ENCODE results near the gene SUMO2. TPM values are rescaled to one million over a fixed set of nuclear protein-coding genes. Genes with fewer than 3 reads are reported as not detected.

SUMO2 gene
- total RNA-seq, 1 donor: 92.6 TPM

- no peak for TF ChIP-seq CTCF (IDR thresholded peaks at IDR 0.05; ENCODE audit: extremely low read depth, low read depth, low read length)
- no peak overlapping the region for H3K4me2 ChIP-seq (ENCODE audit: insufficient read depth, low read length)
- peaks cover 56% of the 10 kb centered on the region for H3K36me3 ChIP-seq (ENCODE audit: insufficient read depth, low read length)
- H3K4me1 ChIP-seq (ENCODE audit: insufficient read depth, low read length): peaks cover 7% of the 10 kb centered on the region
- no peak for DNase-seq (ENCODE audit: insufficient read length, low spot score, missing footprints)
- H3K27me3 ChIP-seq (ENCODE audit: insufficient read depth, low read length): no peaks in the 10 kb centered on the region
- H3K79me2 ChIP-seq (ENCODE audit: insufficient read depth, low read length): peaks cover 60% of the 10 kb centered on the region
- H2AFZ ChIP-seq (ENCODE audit: low read length): no peak overlapping the region
- H3K4me3 ChIP-seq (ENCODE audit: insufficient read depth, low read length): no peak overlapping the region
- no peaks in the 10 kb centered on the region for H3K9me3 ChIP-seq (ENCODE audit: low read depth, low read length)
- no peak overlapping the region for H3K27ac ChIP-seq (ENCODE audit: low read depth, low read length)
- peaks cover 7% of the 10 kb centered on the region for H4K20me1 ChIP-seq (ENCODE audit: insufficient read depth, low read length)
Measured at GRCh38 chr17:75147878-75148546, 34.7 kb downstream of the SUMO2 start.

DNA sequence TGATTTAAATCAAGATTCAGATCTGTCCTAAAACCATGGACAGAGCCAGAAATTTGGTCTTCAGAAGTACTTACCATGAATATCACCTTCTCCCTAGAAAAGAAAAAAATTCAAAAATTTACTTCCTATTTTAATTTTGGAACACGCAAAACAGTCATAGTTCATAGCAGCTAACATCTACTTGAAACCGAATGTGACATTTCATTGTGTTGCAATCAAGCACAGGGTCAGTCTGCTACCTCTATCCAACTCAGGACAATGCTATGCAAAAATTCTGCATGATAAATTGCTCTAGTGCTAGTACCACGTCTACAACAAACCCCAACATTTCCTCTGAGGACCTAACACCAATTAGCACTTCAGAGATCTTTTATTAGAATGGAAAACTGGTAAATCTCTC is 36.2 kb downstream of the SUMO2 start:
- Histone ChIP-seq H3K27ac (ENCODE audit: low read depth, low read length) (peak overlapping the region; percentile 29), H2AFZ (ENCODE audit: low read length) (no peak overlapping the region), H3K4me1 (ENCODE audit: insufficient read depth, low read length) (no peaks in the 10 kb centered on the region), H3K9me3 (ENCODE audit: low read depth, low read length) (no peaks in the 10 kb centered on the region), H3K36me3 (ENCODE audit: insufficient read depth, low read length) (peaks cover 62% of the 10 kb centered on the region), H3K27me3 (ENCODE audit: insufficient read depth, low read length) (no peaks in the 10 kb centered on the region), H3K79me2 (ENCODE audit: insufficient read depth, low read length) (peaks cover 45% of the 10 kb centered on the region), H3K4me3 (ENCODE audit: insufficient read depth, low read length) (no peak overlapping the region), H3K4me2 (ENCODE audit: insufficient read depth, low read length) (no peak overlapping the region), H4K20me1 (ENCODE audit: insufficient read depth, low read length) (peaks cover 4% of the 10 kb centered on the region)
- DNase-seq (ENCODE audit: insufficient read length, low spot score, missing footprints): no peak
- TF ChIP-seq CTCF (IDR thresholded peaks at IDR 0.05; ENCODE audit: extremely low read depth, low read depth, low read length): no peak

- Histone ChIP-seq H3K4me3 (ENCODE audit: insufficient read depth, low read length) (no peak overlapping the region), H2AFZ (ENCODE audit: low read length) (no peak overlapping the region), H3K4me2 (ENCODE audit: insufficient read depth, low read length) (no peak overlapping the region), H3K27me3 (ENCODE audit: insufficient read depth, low read length) (no peaks in the 10 kb centered on the region), H4K20me1 (ENCODE audit: insufficient read depth, low read length) (peaks cover 3% of the 10 kb centered on the region), H3K79me2 (ENCODE audit: insufficient read depth, low read length) (peaks cover 29% of the 10 kb centered on the region), H3K27ac (ENCODE audit: low read depth, low read length) (no peak overlapping the region), H3K36me3 (ENCODE audit: insufficient read depth, low read length) (peaks cover 76% of the 10 kb centered on the region), H3K4me1 (ENCODE audit: insufficient read depth, low read length) (no peaks in the 10 kb centered on the region), H3K9me3 (ENCODE audit: low read depth, low read length) (no peaks in the 10 kb centered on the region)
- no peak for TF ChIP-seq CTCF (IDR thresholded peaks at IDR 0.05; ENCODE audit: extremely low read depth, low read depth, low read length)
- peak; percentile 36 for DNase-seq (ENCODE audit: insufficient read length, low spot score, missing footprints)
Measured at GRCh38 chr17:75144816-75145512, 37.8 kb downstream of the SUMO2 start.

GRCh38 chr17:75142236-75142971 is 40.4 kb downstream of the SUMO2 start:
- no peaks in the 10 kb centered on the region for H3K27me3 ChIP-seq (ENCODE audit: insufficient read depth, low read length)
- H2AFZ ChIP-seq (ENCODE audit: low read length): no peak overlapping the region
- H3K4me1 ChIP-seq (ENCODE audit: insufficient read depth, low read length): no peaks in the 10 kb centered on the region
- no peaks in the 10 kb centered on the region for H3K9me3 ChIP-seq (ENCODE audit: low read depth, low read length)
- no peaks in the 10 kb centered on the region for H4K20me1 ChIP-seq (ENCODE audit: insufficient read depth, low read length)
- H3K36me3 ChIP-seq (ENCODE audit: insufficient read depth, low read length): peaks cover 74% of the 10 kb centered on the region
- no peak for TF ChIP-seq CTCF (IDR thresholded peaks at IDR 0.05; ENCODE audit: extremely low read depth, low read depth, low read length)
- no peak overlapping the region for H3K27ac ChIP-seq (ENCODE audit: low read depth, low read length)
- H3K79me2 ChIP-seq (ENCODE audit: insufficient read depth, low read length): peaks cover 7% of the 10 kb centered on the region
- H3K4me3 ChIP-seq (ENCODE audit: insufficient read depth, low read length): no peak overlapping the region
- H3K4me2 ChIP-seq (ENCODE audit: insufficient read depth, low read length): no peak overlapping the region
- DNase-seq (ENCODE audit: insufficient read length, low spot score, missing footprints): no peak
